Stomach (tissue), 4 donors: ENCODE measurements around the gene ZNF239.

Source experiments
- CTCF ChIP-seq, 7 experiments: fragments of 450-650 bp in 4 of 7; fragments of 200-600 bp in 3 of 7; sonication (generic) in 3 of 7; IDR thresholded peaks; one replicate each; pipeline ENCODE4 v1.5.1; 2016 to 2019; ENCODE audit warnings: antibody characterized with exemption in 7 of 7, control low read depth in 2 of 7, mild to moderate bottlenecking in 1 of 7
- POLR2AphosphoS5 ChIP-seq, 3 donors: sonication (generic); formaldehyde crosslinking; IDR thresholded peaks; one replicate each; pipeline ENCODE4 v1.6.1; 2016; ENCODE audit warnings: antibody characterized with exemption in 3 of 3

DNA sequence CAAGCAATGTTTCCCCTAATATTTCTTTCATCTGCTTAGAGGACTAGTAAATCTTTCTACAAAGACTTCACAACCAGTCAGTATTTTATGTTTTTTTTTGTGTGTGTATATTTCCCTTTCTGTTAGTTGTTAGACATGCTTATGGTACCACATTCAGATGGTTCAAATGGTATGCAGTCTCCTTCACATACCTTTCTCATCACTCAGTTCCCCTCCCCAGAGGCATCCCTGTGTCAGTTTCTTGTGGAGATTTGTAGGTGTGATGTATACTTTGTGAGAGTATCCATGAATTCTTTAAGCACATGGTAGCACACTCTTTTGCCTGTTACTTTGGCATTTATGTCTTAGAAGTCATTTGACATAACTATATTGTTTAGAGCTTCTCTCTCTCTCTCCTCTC, 36.2 kb upstream of the ZNF239 start:
- TF ChIP-seq CTCF (IDR thresholded peaks at IDR 0.05) (no peak), POLR2AphosphoS5 (IDR thresholded peaks at IDR 0.05) (no peak)
